NCI-H187 (cell line): ENCODE data around the gene CR2.
"Not testable (repeated sequence)": the region's sequence is repeated elsewhere in the genome, so short reads cannot be mapped to it uniquely, and the experiment has no call there.

Experiments
- DNase-seq, 2 experiments: peaks; one replicate each; lab custom pipeline; 2025; lab: John Stamatoyannopoulos, UW

The CR2 gene

DNA sequence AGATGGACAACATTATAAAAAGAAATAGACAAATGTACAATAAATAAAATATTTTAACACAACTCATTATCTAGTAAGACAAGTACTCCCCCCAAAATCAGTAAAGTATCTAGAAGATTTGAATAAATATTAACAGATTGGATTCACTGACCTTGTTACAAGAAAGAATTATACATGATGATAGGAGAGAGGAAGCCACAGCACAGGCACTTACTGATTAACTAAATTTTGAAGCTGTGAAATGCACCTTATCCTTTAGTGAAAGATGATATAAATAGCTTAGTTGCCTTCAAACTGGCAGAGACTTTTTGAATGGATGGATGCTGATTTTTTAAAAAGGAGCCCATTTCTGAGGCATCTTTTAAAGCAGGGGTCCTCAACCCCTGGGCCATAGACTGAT, 50.3 kb downstream of the CR2 start:
- no peak for DNase-seq

GRCh38 chr1:207510444-207510843, 56.3 kb downstream of the CR2 start:
- no peak for DNase-seq

DNA sequence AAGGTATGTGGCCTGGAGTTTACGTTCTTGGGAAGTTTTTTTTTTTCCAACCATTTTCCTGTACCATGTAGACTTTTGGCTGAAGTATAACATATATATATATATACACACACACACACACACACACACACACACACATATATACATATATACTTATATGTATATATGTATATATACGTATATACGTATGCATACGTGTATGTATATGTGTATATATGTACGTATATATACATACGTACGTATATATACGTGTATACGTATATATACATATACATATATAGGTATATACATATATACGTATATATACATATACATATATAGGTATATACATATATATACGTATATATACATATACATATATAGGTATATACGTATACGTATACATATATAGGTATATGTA, 60.8 kb downstream of the CR2 start:
- no peak for DNase-seq

DNA sequence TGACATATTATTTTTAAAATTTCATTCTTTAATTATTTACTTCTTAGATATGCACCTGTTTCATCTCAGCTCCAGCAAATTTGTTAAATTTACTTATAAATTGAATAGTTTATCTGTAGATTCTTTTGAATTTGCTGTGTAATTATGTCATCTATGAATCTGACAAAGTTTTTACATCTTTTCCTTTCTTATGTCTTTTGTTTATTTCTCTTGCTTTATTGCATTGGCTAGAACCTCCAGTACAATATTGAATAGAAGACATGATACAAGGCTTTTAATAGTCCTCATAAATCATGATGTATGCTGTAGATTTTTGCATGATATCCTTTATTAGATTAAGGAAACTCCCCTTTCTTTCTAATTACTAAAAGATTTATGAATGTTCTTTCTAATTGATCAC, 62.6 kb downstream of the CR2 start:
- no peak for DNase-seq

GRCh38 chr1:207518608-207519236, 64.6 kb downstream of the CR2 start:
- no peak for DNase-seq

GRCh38 chr1:207519505-207520399, 65.6 kb downstream of the CR2 start:
- DNase-seq: no peak

DNA sequence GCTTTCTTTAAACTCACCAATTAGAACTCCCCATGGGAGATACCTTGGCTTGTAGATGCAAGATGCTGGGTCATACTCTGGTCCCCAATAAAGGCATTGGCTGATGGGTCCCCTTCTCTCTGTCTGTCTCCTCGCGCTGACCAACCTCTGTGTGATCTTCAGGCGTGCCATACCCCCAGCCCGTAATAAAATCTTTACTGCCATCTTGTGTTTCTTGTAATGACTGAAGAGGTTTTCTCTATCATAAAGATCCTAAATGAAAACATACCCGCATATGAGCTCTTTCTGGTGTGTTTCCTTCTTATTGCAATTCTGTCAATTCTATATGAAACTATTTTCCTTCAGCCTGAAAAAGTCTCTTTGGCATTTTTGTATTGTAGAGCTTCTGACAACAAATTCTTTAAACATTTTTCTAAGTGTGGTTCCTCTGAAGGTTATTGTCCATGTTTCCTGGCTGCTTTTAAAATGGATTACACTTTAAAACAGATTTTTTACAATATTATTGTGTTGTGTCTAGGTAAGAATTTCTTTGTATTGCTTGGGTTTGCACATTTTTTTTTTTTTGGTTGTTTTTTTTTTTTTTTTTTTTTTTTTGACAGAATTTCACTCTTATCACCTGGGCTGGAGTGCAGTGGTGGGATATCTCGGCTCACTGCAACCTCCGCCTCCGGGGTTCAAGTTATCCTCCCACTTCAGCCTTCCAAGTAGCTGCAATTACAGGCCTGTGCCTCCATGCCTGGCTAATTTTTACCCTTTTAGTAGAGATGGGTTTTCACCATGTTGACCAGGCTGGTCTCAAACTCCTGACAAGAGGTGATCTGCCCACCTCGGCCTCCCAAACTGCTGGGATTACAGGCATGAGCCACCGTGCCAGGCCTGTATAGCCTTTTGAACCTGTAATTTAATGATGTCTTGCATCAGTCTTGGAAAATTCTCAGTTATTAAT, 66.5 kb downstream of the CR2 start:
- not testable (repeated sequence) for DNase-seq

- not testable (repeated sequence) for DNase-seq
These were observed 71.1 kb downstream of the CR2 start for GRCh38 chr1:207525239-207525638.

- DNase-seq: not testable (repeated sequence)
These were observed 74.3 kb downstream of the CR2 start for GRCh38 chr1:207528401-207528800.

DNA sequence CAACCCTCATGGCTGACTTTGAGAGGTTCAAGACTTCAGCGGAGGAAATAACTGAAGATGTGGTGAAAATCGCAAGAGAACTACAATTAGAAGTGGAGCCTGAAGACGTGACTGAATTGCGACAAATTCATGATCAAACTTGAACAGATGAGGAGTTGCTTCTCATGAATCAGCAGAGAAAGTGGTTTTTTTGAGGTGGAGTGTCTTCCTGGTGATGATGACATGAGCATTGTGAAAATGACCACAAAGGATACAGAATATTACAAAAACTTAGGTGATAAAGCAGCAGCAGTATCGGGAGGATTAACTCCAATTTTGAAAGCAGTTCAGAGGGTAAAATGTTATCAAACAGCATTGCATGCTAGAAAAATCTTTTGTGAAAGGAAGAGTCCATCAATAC, 82.1 kb downstream of the CR2 start:
- DNase-seq: not testable (repeated sequence)
